Activated naive CD4-positive, alpha-beta T cell treated with anti-CD3 and anti-CD28 coated beads, Interleukin-2, amount 50 U/mL, for 72 hours (primary cell): Measurements from ENCODE around the gene BROX. TPM values are rescaled to one million over a fixed set of nuclear protein-coding genes. Genes with fewer than 3 reads are reported as not detected.
"Not testable (repeated sequence)": the region's sequence is repeated elsewhere in the genome, so short reads cannot be mapped to it uniquely, and the experiment has no call there.

Experiments
- ATAC-seq, 2 donors: fragments of 150-1000 bp; cut with Tn5 transposase; 2 replicates each; pipeline ENCODE4 v1.10.0; 2021; ENCODE audit warnings: mild to moderate bottlenecking in 2 of 2, moderate library complexity in 2 of 2
- DNase-seq, 2 donors: peaks; one replicate each; pipeline ENCODE4 v3.0.0; 2021 to 2022; ENCODE audit warnings: low spot score in 2 of 2
- H3K27ac Mint-ChIP-seq, 2 donors: one replicate each; pipeline ENCODE4 v1.8.0; 2022; ENCODE audit warnings: mild to moderate bottlenecking in 2 of 2, mixed read lengths in 2 of 2
- H3K36me3 Mint-ChIP-seq, 2 donors: one replicate each; pipeline ENCODE4 v1.8.0; 2022; ENCODE audit warnings: mixed read lengths in 2 of 2
- H3K9me3 Mint-ChIP-seq, 2 donors: one replicate each; pipeline ENCODE4 v1.8.0; 2022; ENCODE audit warnings: mixed read lengths in 2 of 2
- total RNA-seq, 2 donors: library from RNA; stranded (reverse); gene quantifications; one replicate each; pipeline ENCODE4 v1.2.3, GENCODE V29; 2022

BROX gene
- 10 to 100 TPM; 36.7 to 38.2 TPM for total RNA-seq

GRCh38 chr1:222712253-222713090, at the start of gene BROX, which contains the start of gene AIDA:
Gene BROX (plus strand): TSS chr1:222712564. CDS start chr1:222715700, 3,136 bp downstream.
Gene AIDA (minus strand): TSS chr1:222712491. CDS start chr1:222712317, 174 bp downstream.
- Mint-ChIP-seq H3K27ac (peak within 1 kb of the TSS; percentile 99 to 100), H3K36me3 (peaks cover 35 to 51% of the 10 kb centered on the region in 2 donors), H3K9me3 (no peaks in the 10 kb centered on the region)
- peak; percentile 85 to 87 for ATAC-seq
- peak; percentile 92 to 97 for DNase-seq

GRCh38 chr1:222663431-222663934, 48.9 kb upstream of the BROX start:
- DNase-seq (no peak), ATAC-seq (no peak)
- Mint-ChIP-seq H3K27ac (no peak overlapping the region), H3K36me3 (peaks cover 18 to 38% of the 10 kb centered on the region in 2 donors), H3K9me3 (no peaks in the 10 kb centered on the region)

GRCh38 chr1:222665964-222666363, 46.4 kb upstream of the BROX start:
- Mint-ChIP-seq H3K36me3 (peaks cover 18 to 37% of the 10 kb centered on the region in 2 donors), H3K9me3 (no peaks in the 10 kb centered on the region), H3K27ac (no peak overlapping the region)
- DNase-seq (no peak), ATAC-seq (no peak)

- H3K27ac Mint-ChIP-seq, H3K9me3 Mint-ChIP-seq, DNase-seq, ATAC-seq: not testable (repeated sequence)
- peaks cover 11 to 44% of the 10 kb centered on the region in 2 donors for H3K36me3 Mint-ChIP-seq
These were observed 44.2 kb upstream of the BROX start for GRCh38 chr1:222668184-222668583.

- H3K9me3 Mint-ChIP-seq, ATAC-seq, H3K27ac Mint-ChIP-seq, DNase-seq: not testable (repeated sequence)
- peaks cover 11 to 45% of the 10 kb centered on the region in 2 donors for H3K36me3 Mint-ChIP-seq
These were observed 43.3 kb upstream of the BROX start for GRCh38 chr1:222669107-222669506.

- DNase-seq, result no peak
- Mint-ChIP-seq H3K9me3 (no peaks in the 10 kb centered on the region), H3K36me3 (peaks cover 11 to 47% of the 10 kb centered on the region in 2 donors), H3K27ac (peak overlapping the region in 1 of 2 donors; percentile 57)
- ATAC-seq, result no peak
These were observed 42.3 kb upstream of the BROX start for GRCh38 chr1:222670110-222670509.

- no peak for ATAC-seq
- no peak overlapping the region for H3K27ac Mint-ChIP-seq
- DNase-seq, result no peak
- no peaks in the 10 kb centered on the region for H3K36me3 Mint-ChIP-seq
- H3K9me3 Mint-ChIP-seq, result no peaks in the 10 kb centered on the region
These were observed 32.3 kb upstream of the BROX start for GRCh38 chr1:222680080-222680479.

- Mint-ChIP-seq H3K9me3 (no peaks in the 10 kb centered on the region), H3K27ac (no peak overlapping the region), H3K36me3 (peaks cover 0 to 6% of the 10 kb centered on the region in 2 donors)
- DNase-seq (no peak), ATAC-seq (no peak)
These were observed 21.3 kb upstream of the BROX start for GRCh38 chr1:222691016-222691415.

GRCh38 chr1:222694927-222695326, 17.4 kb upstream of the BROX start:
- H3K36me3 Mint-ChIP-seq, result peaks cover 0 to 8% of the 10 kb centered on the region in 2 donors
- no peaks in the 10 kb centered on the region for H3K9me3 Mint-ChIP-seq
- no peak overlapping the region for H3K27ac Mint-ChIP-seq
- DNase-seq, result no peak
- no peak for ATAC-seq

- DNase-seq (no peak), ATAC-seq (no peak)
- peak overlapping the region in 1 of 2 donors; percentile 87 for H3K27ac Mint-ChIP-seq
- H3K36me3 Mint-ChIP-seq, result peaks cover 0 to 13% of the 10 kb centered on the region in 2 donors
- no peaks in the 10 kb centered on the region for H3K9me3 Mint-ChIP-seq
These were observed 15.6 kb upstream of the BROX start for GRCh38 chr1:222696741-222697140.

GRCh38 chr1:222697203-222697602, 15.2 kb upstream of the BROX start:
- no peaks in the 10 kb centered on the region for H3K9me3 Mint-ChIP-seq
- H3K27ac Mint-ChIP-seq, result peak overlapping the region in 1 of 2 donors; percentile 87
- DNase-seq, result no peak
- H3K36me3 Mint-ChIP-seq, result peaks cover under 1 to 13% of the 10 kb centered on the region in 2 donors
- ATAC-seq, result peak in 1 of 2 donors; percentile 66

GRCh38 chr1:222697826-222698225, 14.5 kb upstream of the BROX start:
- no peak overlapping the region for H3K27ac Mint-ChIP-seq
- peaks cover 6 to 13% of the 10 kb centered on the region in 2 donors for H3K36me3 Mint-ChIP-seq
- H3K9me3 Mint-ChIP-seq, result no peaks in the 10 kb centered on the region
- DNase-seq (no peak), ATAC-seq (no peak)

GRCh38 chr1:222702210-222702609, 10.2 kb upstream of the BROX start:
- H3K9me3 Mint-ChIP-seq, result no peaks in the 10 kb centered on the region
- ATAC-seq, result no peak
- DNase-seq, result no peak
- H3K36me3 Mint-ChIP-seq, result peaks cover 6 to 43% of the 10 kb centered on the region in 2 donors
- no peak overlapping the region for H3K27ac Mint-ChIP-seq

- H3K36me3 Mint-ChIP-seq, result peaks cover 6 to 47% of the 10 kb centered on the region in 2 donors
- no peaks in the 10 kb centered on the region for H3K9me3 Mint-ChIP-seq
- ATAC-seq (no peak), DNase-seq (no peak)
- H3K27ac Mint-ChIP-seq, result no peak overlapping the region
These were observed 8.1 kb upstream of the BROX start for GRCh38 chr1:222704260-222704659.

GRCh38 chr1:222706815-222707214, 5.5 kb upstream of the BROX start:
- Mint-ChIP-seq H3K9me3 (no peaks in the 10 kb centered on the region), H3K27ac (no peak overlapping the region), H3K36me3 (peaks cover 21 to 59% of the 10 kb centered on the region in 2 donors)
- no peak for ATAC-seq
- no peak for DNase-seq

GRCh38 chr1:222709700-222710153, 2.6 kb upstream of the BROX start:
- Mint-ChIP-seq H3K36me3 (peaks cover 35 to 65% of the 10 kb centered on the region in 2 donors), H3K27ac (no peak overlapping the region), H3K9me3 (no peaks in the 10 kb centered on the region)
- ATAC-seq (no peak), DNase-seq (no peak)
